ENCODE data around the gene ATN1. TPM values are rescaled to one million over a fixed set of nuclear protein-coding genes. Genes with fewer than 3 reads are reported as not detected.

ATN1 gene
- total and polyA plus RNA-seq, 2 of the 8 experiments (the other 6 are each of a cell fraction or from before 2014, with no cell fraction given) = 20.6 to 73.4 TPM

DNA sequence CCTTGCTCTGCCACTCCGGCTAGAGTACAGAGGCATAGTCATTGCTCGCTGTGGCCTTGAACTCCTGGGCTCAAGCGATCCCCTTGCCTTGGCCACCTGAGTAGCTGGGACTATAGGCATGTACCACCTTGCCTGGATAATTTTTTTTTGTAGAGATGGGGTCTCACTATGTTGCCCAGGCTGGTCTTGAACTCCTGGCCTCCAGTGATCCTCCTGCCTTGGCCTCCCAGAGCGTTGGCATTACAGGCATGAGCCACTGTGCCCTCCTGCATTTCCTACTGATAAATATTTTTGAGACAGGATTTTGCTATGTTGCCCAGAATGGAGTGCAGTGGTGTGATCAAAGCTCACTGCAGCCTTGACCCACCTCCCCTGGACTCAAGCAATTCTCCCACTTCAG, 52.3 kb downstream of the ATN1 start (continued):
- TF ChIP-seq CHD1 (IDR thresholded peaks at IDR 0.05; ENCODE audit: low read depth, low read length) (no peak), RFX5 (IDR thresholded peaks at IDR 0.05; ENCODE audit: borderline replicate concordance, low read depth, low read length) (no peak), TAF1 (IDR thresholded peaks at IDR 0.05; ENCODE audit: low read depth, low read length) (no peak), RXRA (IDR thresholded peaks at IDR 0.05; ENCODE audit: insufficient read depth, low read depth, low read length) (no peak), SAP30 (IDR thresholded peaks at IDR 0.05; ENCODE audit: insufficient read depth, insufficient replicate concordance, low read length) (no peak), KDM4A (IDR thresholded peaks at IDR 0.05; ENCODE audit: low read depth, low read length, severe bottlenecking) (no peak), SIX5 (IDR thresholded peaks at IDR 0.05; ENCODE audit: low read depth, low read length) (no peak)

Measured in H1 (cell line).